DMS 273 (cell line): ENCODE measurements around the gene MATN1.

Experiments
- DNase-seq: peaks from one replicate; lab custom pipeline; 2025; ENCODE audit not compliant: unreplicated experiment; lab: John Stamatoyannopoulos, UW

Gene MATN1

GRCh38 chr1:30745834-30746208 is 22.4 kb upstream of the MATN1 start:
- DNase-seq: peak; percentile 48

- DNase-seq: no peak
Observed at GRCh38 chr1:30745156-30745833, 21.9 kb upstream of the MATN1 start.

- DNase-seq: peak; percentile 28
Observed at GRCh38 chr1:30744060-30744756, 20.8 kb upstream of the MATN1 start.

GRCh38 chr1:30743584-30744059 is 20.2 kb upstream of the MATN1 start:
- peak; percentile 87 for DNase-seq

- no peak for DNase-seq
Observed at GRCh38 chr1:30742963-30743559, 19.7 kb upstream of the MATN1 start.

GRCh38 chr1:30742300-30742962 is 19.0 kb upstream of the MATN1 start:
- no peak for DNase-seq

GRCh38 chr1:30741239-30741894 is 18.0 kb upstream of the MATN1 start:
- DNase-seq: no peak

- DNase-seq: no peak
Observed at GRCh38 chr1:30740251-30741238, 17.2 kb upstream of the MATN1 start.

GRCh38 chr1:30739601-30740000 is 16.2 kb upstream of the MATN1 start:
- no peak for DNase-seq

GRCh38 chr1:30738715-30739559 is 15.6 kb upstream of the MATN1 start:
- DNase-seq: no peak

- DNase-seq: no peak
Observed at GRCh38 chr1:30738040-30738714, 14.8 kb upstream of the MATN1 start.

GRCh38 chr1:30737357-30738039 is 14.1 kb upstream of the MATN1 start:
- DNase-seq: no peak

GRCh38 chr1:30735668-30736498 is 12.5 kb upstream of the MATN1 start:
- no peak for DNase-seq

GRCh38 chr1:30735124-30735523 is 11.7 kb upstream of the MATN1 start:
- DNase-seq: peak; percentile 44

- no peak for DNase-seq
Observed at GRCh38 chr1:30734580-30734979, 11.2 kb upstream of the MATN1 start.

GRCh38 chr1:30734106-30734505 is 10.7 kb upstream of the MATN1 start:
- DNase-seq: no peak

- DNase-seq: no peak
Observed at GRCh38 chr1:30733493-30733892, 10.1 kb upstream of the MATN1 start.
